HepG2 (cell line): ENCODE data around the gene LENG1. TPM values are rescaled to one million over a fixed set of nuclear protein-coding genes. Genes with fewer than 3 reads are reported as not detected.

ENCODE experiments used
- ATAC-seq: fragments of 200-7000 bp; cut with Tn5 transposase; 3 replicates; pipeline ENCODE4 v1.9.1; 2020; ENCODE audit warnings: mild to moderate bottlenecking, moderate library complexity
- BruUV-seq: library from RNA; stranded (reverse); fragments of 400-500 nt; replicated peaks from 2 replicates; lab custom pipeline; 2021; lab: Mats Ljungman, UMichigan
- CTCF ChIA-PET: fragments of 300-600 bp; formaldehyde crosslinking; extraction: SDS; loops from one replicate; lab custom pipeline; 2021; ENCODE audit warnings: low total read pairs, inconsistent platforms, low intra/inter-chr PET ratio; lab: Yijun Ruan, JAX
- POLR2A ChIA-PET: fragments of 350-600 bp; sonication (Branson Sonifier 250); formaldehyde crosslinking; loops from one replicate; lab custom pipeline; 2020; ENCODE audit warnings: antibody characterized with exemption, inconsistent platforms; lab: Yijun Ruan, JAX
- DNase-seq: peaks from one replicate; pipeline ENCODE4 v3.0.0-alpha.2; 2015; ENCODE audit warnings: low spot score
- FAIRE-seq: peaks from 3 replicates; lab custom pipeline; 2011; peaks lifted over from hg19 to GRCh38; lab: Jason Lieb, UNC
- H2AFZ ChIP-seq: one replicate; pipeline ENCODE4 v1.6.1; 2011; ENCODE audit warnings: low read length, inconsistent platforms
- H3K27ac ChIP-seq: fragments of 300-600 bp; 3 replicates; pipeline ENCODE4 v1.8.0; 2011; ENCODE audit warnings: mixed run types, mild to moderate bottlenecking, mixed read lengths, low read length, inconsistent platforms; ENCODE audit not compliant: insufficient read depth; ENCODE audit errors: extremely low read length
- H3K27me3 ChIP-seq, 2 experiments: fragments of 200-600 bp in 1 of 2; 2 replicates in 1 of 2; 3 replicates in 1 of 2; pipeline versions ENCODE4 v1.6.0 to v1.8.0; 2011; ENCODE audit warnings: low read length in 2 of 2, mild to moderate bottlenecking in 2 of 2, moderate library complexity in 2 of 2, inconsistent platforms in 1 of 2; ENCODE audit not compliant: insufficient read depth in 2 of 2, control insufficient read depth in 1 of 2
- H3K36me3 ChIP-seq, 2 experiments: fragments of 200-600 bp in 1 of 2; replicated peaks in 1 of 2; 2 replicates in 1 of 2; 3 replicates in 1 of 2; pipeline versions ENCODE4 v1.5.1 to v1.8.0; 2011; ENCODE audit warnings: low read length in 2 of 2, inconsistent platforms in 1 of 2; ENCODE audit not compliant: insufficient read depth in 2 of 2, control insufficient read depth in 1 of 2
- H3K4me1 ChIP-seq: 2 replicates; pipeline ENCODE4 v1.5.1; 2012; ENCODE audit warnings: low read length, inconsistent platforms; ENCODE audit not compliant: insufficient read depth
- H3K4me2 ChIP-seq: 2 replicates; pipeline ENCODE4 v1.6.0; 2011; ENCODE audit warnings: low read depth, low read length, inconsistent platforms
- H3K4me3 ChIP-seq, 3 experiments: fragments of 200-600 bp in 1 of 3; sonication (generic), shearing (Covaris generic) in 1 of 3; replicated peaks in 1 of 3; 2 replicates each; pipeline ENCODE4 v1.5.1; 2011 to 2016; ENCODE audit warnings: low read length in 3 of 3, inconsistent platforms in 2 of 3, low read depth in 2 of 3, mild to moderate bottlenecking in 2 of 3, control low read depth in 1 of 3, mixed read lengths in 1 of 3; ENCODE audit not compliant: insufficient read depth in 1 of 3
- H3K79me2 ChIP-seq: one replicate; pipeline ENCODE4 v1.6.1; 2011; ENCODE audit warnings: low read length, inconsistent platforms; ENCODE audit not compliant: insufficient read depth
- H3K9ac ChIP-seq: 2 replicates; pipeline ENCODE4 v1.6.0; 2011; ENCODE audit warnings: mild to moderate bottlenecking, low read depth, low read length, inconsistent platforms; ENCODE audit not compliant: insufficient read depth
- H3K9me3 ChIP-seq: 2 replicates; pipeline ENCODE4 v1.5.1; 2012; ENCODE audit warnings: mild to moderate bottlenecking, low read length
- H4K20me1 ChIP-seq: 2 replicates; pipeline ENCODE4 v1.6.0; 2011; ENCODE audit warnings: inconsistent platforms, mild to moderate bottlenecking, low read length, moderate library complexity; ENCODE audit not compliant: insufficient read depth
- EEA1 ChIP-seq: sonication (generic); formaldehyde crosslinking; IDR thresholded peaks from 2 replicates; pipeline ENCODE4 v1.5.1; 2020; ENCODE audit warnings: mild to moderate bottlenecking, missing genetic modification reagents, borderline replicate concordance
- HCFC1 ChIP-seq: fragments of 150-350 bp; IDR thresholded peaks from 2 replicates; pipeline ENCODE4 v1.6.1; 2014; ENCODE audit warnings: low read depth, low read length
- HDAC1 ChIP-seq: sonication (generic); formaldehyde crosslinking; IDR thresholded peaks from 2 replicates; pipeline ENCODE4 v1.5.1; 2020; ENCODE audit warnings: mild to moderate bottlenecking, missing genetic modification reagents
- HNRNPH1 ChIP-seq: fragments of 200-400 bp; formaldehyde crosslinking; optimal IDR thresholded peaks from 2 replicates; pipeline ENCODE3; 2017; ENCODE audit warnings: mild to moderate bottlenecking, low read depth, low read length
- HOXA9 ChIP-seq: sonication (generic); formaldehyde crosslinking; IDR thresholded peaks from 2 replicates; pipeline ENCODE4 v1.8.1; 2022; ENCODE audit warnings: missing genetic modification reagents, mild to moderate bottlenecking, moderate library complexity, borderline replicate concordance
- NCOR1 ChIP-seq: fragments of 200-600 bp; sonication (generic); IDR thresholded peaks from 2 replicates; pipeline ENCODE4 v1.7.0; 2017; ENCODE audit warnings: antibody characterized with exemption, low read length, borderline replicate concordance
- PAX8 ChIP-seq: sonication (generic); formaldehyde crosslinking; IDR thresholded peaks from 2 replicates; pipeline ENCODE4 v1.8.0; 2022; ENCODE audit warnings: mild to moderate bottlenecking, missing genetic modification reagents, borderline replicate concordance
- RFX5 ChIP-seq: IDR thresholded peaks from 2 replicates; pipeline ENCODE4 v1.6.1; 2011; ENCODE audit warnings: low read depth, low read length, improper control_type of control experiment
- RORA ChIP-seq: sonication (generic); formaldehyde crosslinking; IDR thresholded peaks from 2 replicates; pipeline ENCODE4 v1.5.0; 2020; ENCODE audit warnings: mild to moderate bottlenecking, missing genetic modification reagents, moderate library complexity
- SMARCC2 ChIP-seq: fragments of 450-650 bp; IDR thresholded peaks from 2 replicates; pipeline ENCODE4 v1.6.1; 2017; ENCODE audit warnings: antibody characterized with exemption, mild to moderate bottlenecking
- TMF1 ChIP-seq: sonication (generic); formaldehyde crosslinking; IDR thresholded peaks from 2 replicates; pipeline ENCODE4 v1.8.1; 2022; ENCODE audit warnings: low read depth, missing genetic modification reagents
- ZFP36L1 ChIP-seq: sonication (generic); formaldehyde crosslinking; IDR thresholded peaks from 2 replicates; pipeline ENCODE4 v1.8.0; 2022; ENCODE audit warnings: mild to moderate bottlenecking, missing genetic modification reagents, moderate library complexity
- ZNF205 ChIP-seq: IDR thresholded peaks from 2 replicates; pipeline ENCODE4 v1.6.1; 2018; ENCODE audit warnings: missing biosample characterization, missing genetic modification reagents
- ZNF563 ChIP-seq: sonication (generic); formaldehyde crosslinking; IDR thresholded peaks from 2 replicates; pipeline ENCODE4 v1.8.0; 2022; ENCODE audit warnings: mild to moderate bottlenecking, moderate library complexity, missing genetic modification reagents
- ZNF75D ChIP-seq: sonication (generic); formaldehyde crosslinking; IDR thresholded peaks from 2 replicates; pipeline ENCODE4 v1.8.1; 2023; ENCODE audit warnings: missing genetic modification reagents, mild to moderate bottlenecking, borderline replicate concordance
- WGBS: methylation state at CpG from one replicate; pipeline ENCODE4 v1.1.6; 2017; ENCODE audit warnings: low lambda C conversion rate; 5-methylcytosine and 5-hydroxymethylcytosine counted together
- in situ Hi-C: cut with HindIII; loops from 2 replicates; pipeline ENCODE4 v1.10.0; 2017; ENCODE audit warnings: low pct_unique_long_range_greater_than_20kb; ENCODE audit not compliant: extremely low pct_ligation_motif_present
- intact Hi-C: fragments of 100-400 bp; cut with micrococcal nuclease; formaldehyde crosslinking; loops from one replicate; pipeline ENCODE4 v1.10.0; 2022; ENCODE audit not compliant: unreplicated experiment
- polyA plus RNA-seq, 8 experiments: library from polyadenylated mRNA; depleted of rRNA in 3 of 8; stranded (reverse) in 7 of 8; unstranded in 1 of 8; fragments of >200 nt; fragmentation: Illumina TruSeq in 4 of 8; extraction: Trizol in 4 of 8; gene quantifications; 2 replicates each; pipeline versions ENCODE4 v1.2.1 to v1.2.3, GENCODE V29; 2011 to 2016; ENCODE audit warnings: low read depth in 4 of 8, missing spikeins in 1 of 8, mixed read lengths in 1 of 8; ENCODE audit not compliant: insufficient read depth in 1 of 8
- total RNA-seq, 5 experiments: library from RNA; depleted of rRNA; stranded (reverse); fragments of >200 nt; fragmentation: Illumina TruSeq; extraction: Trizol; gene quantifications; 2 replicates each; pipeline ENCODE4 v1.2.3, GENCODE V29; 2016; ENCODE audit warnings: low read depth in 1 of 5
- TF ChIP-seq, protein P1 (sequence below): sonication (generic); formaldehyde crosslinking; IDR thresholded peaks from 2 replicates; pipeline ENCODE4; 2020; ENCODE audit warnings: missing genetic modification reagents, mild to moderate bottlenecking, borderline replicate concordance

LENG1 gene
- total and polyA plus RNA-seq, 2 of the 13 experiments (the other 11 are each of a cell fraction or from before 2014, with no cell fraction given): 1.8 to 3.8 TPM

DNA sequence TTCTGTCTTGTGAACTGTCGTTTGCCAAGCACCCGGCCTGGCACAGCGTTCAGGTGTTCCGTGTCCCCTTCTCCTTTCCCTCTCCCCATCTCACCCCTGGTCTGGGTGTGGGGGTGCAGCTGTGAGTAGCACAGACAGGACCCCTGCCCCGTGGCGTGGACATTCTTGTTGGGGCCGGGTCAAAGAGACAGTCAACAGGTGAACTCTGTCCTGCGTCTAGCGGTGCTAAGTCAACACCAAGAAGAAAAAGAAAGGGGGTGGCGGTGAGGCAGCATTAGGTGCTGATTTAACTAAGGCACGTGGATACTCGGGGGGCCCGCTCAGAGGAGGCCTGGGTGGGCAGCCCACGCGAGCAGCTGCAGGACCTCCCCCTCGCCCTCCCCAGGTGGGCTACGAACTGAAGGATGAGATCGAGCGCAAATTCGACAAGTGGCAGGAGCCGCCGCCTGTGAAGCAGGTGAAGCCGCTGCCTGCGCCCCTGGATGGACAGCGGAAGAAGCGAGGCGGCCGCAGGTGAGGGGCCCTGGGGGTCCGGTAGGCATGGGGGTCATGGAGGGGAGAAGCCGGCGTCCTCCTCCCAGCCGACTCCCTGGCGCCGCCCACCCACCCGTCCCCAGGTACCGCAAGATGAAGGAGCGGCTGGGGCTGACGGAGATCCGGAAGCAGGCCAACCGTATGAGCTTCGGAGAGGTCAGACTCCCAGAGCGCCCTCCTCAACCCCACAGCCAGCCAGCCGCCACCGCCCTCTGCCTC lies 31.7 kb downstream of the LENG1 start:
- no peak overlapping the region for H2AFZ ChIP-seq
- DNase-seq (no peak), ATAC-seq (no peak), FAIRE-seq (no peak)
- H3K79me2 ChIP-seq: no peaks in the 10 kb centered on the region
- WGBS: 94% methylated on average over 37 of the region's 44 CpGs
- intact Hi-C loops (no loop called here), in situ Hi-C loops (no loop called here)
- H3K4me1 ChIP-seq: no peaks in the 10 kb centered on the region
- no TSS peak for BruUV-seq
- no peaks in the 10 kb centered on the region for H3K27me3 ChIP-seq
- POLR2A ChIA-PET: no interaction called here
- H3K27ac ChIP-seq: no peak overlapping the region
- H3K9me3 ChIP-seq: no peaks in the 10 kb centered on the region
- no peaks in the 10 kb centered on the region for H4K20me1 ChIP-seq
- CTCF ChIA-PET: no interaction called here
- H3K4me2 ChIP-seq: no peak overlapping the region
- no peak overlapping the region for H3K4me3 ChIP-seq
- no peak overlapping the region for H3K9ac ChIP-seq
- H3K36me3 ChIP-seq: peaks cover 15 to 56% of the 10 kb centered on the region in 2 experiments; a peak in 4 of 5 replicates
- TF ChIP-seq RFX5 (no peak), PAX8 (CRISPR knock-in tag) (no peak), ZFP36L1 (CRISPR knock-in tag) (no peak), ZNF75D (CRISPR knock-in tag) (no peak), HCFC1 (no peak), RORA (no peak), EEA1 (CRISPR knock-in tag) (no peak), ZNF205 (CRISPR knock-in tag) (no peak), TMF1 (no peak), HNRNPH1 (no peak), HDAC1 (CRISPR knock-in tag) (no peak), NCOR1 (no peak), HOXA9 (CRISPR knock-in tag) (no peak), ZNF563 (CRISPR knock-in tag) (no peak), SMARCC2 (no peak)
- TF ChIP-seq, protein P1, sequence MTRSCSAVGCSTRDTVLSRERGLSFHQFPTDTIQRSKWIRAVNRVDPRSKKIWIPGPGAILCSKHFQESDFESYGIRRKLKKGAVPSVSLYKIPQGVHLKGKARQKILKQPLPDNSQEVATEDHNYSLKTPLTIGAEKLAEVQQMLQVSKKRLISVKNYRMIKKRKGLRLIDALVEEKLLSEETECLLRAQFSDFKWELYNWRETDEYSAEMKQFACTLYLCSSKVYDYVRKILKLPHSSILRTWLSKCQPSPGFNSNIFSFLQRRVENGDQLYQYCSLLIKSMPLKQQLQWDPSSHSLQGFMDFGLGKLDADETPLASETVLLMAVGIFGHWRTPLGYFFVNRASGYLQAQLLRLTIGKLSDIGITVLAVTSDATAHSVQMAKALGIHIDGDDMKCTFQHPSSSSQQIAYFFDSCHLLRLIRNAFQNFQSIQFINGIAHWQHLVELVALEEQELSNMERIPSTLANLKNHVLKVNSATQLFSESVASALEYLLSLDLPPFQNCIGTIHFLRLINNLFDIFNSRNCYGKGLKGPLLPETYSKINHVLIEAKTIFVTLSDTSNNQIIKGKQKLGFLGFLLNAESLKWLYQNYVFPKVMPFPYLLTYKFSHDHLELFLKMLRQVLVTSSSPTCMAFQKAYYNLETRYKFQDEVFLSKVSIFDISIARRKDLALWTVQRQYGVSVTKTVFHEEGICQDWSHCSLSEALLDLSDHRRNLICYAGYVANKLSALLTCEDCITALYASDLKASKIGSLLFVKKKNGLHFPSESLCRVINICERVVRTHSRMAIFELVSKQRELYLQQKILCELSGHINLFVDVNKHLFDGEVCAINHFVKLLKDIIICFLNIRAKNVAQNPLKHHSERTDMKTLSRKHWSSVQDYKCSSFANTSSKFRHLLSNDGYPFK (CRISPR knock-in tag): no peak
